GM12864 (cell line): ENCODE data around the gene OPCML.
A peak's percentile ranks its signal among the peaks of the same experiment; 100 is the strongest.

Source experiments
- DNase-seq: peaks from one replicate; pipeline ENCODE4 v3.0.0-alpha.2; 2011; ENCODE audit warnings: low read depth
- H3K4me3 ChIP-seq: 2 replicates; pipeline ENCODE4 v1.5.1; 2011; ENCODE audit warnings: mild to moderate bottlenecking, low read depth, low read length, control low read depth
- CTCF ChIP-seq: IDR thresholded peaks from 2 replicates; pipeline ENCODE4 v1.5.1; 2011; ENCODE audit warnings: low read depth, mild to moderate bottlenecking, moderate library complexity, low read length, control low read depth, inconsistent platforms; ENCODE audit errors: missing control alignments

Gene OPCML

DNA sequence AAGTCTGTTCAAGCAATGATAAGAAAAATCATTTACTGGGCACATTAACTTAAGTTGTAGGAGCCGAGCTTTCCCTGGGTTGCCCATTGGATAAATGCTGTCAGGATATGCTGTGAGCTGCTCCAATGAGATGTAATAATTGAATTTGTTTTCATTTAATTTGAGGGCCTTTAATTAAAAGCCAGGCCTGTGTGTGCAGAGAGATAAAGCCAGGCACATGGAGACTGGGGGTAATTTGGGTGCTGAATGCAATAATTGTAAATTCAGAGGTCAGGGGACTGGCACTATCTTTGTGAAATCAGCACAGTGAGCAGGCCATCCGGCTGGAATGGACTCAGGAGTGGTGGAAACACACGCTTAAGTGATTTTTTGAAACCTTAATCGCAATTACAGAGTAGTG is 125.8 kb downstream of the OPCML start:
- no peak for DNase-seq
- no peak overlapping the region for H3K4me3 ChIP-seq
- TF ChIP-seq CTCF, result no peak

- peak; percentile 56 for TF ChIP-seq CTCF
- no peak for DNase-seq
- H3K4me3 ChIP-seq, result no peak overlapping the region
These were observed 128.4 kb downstream of the OPCML start for GRCh38 chr11:133403900-133404299.

DNA sequence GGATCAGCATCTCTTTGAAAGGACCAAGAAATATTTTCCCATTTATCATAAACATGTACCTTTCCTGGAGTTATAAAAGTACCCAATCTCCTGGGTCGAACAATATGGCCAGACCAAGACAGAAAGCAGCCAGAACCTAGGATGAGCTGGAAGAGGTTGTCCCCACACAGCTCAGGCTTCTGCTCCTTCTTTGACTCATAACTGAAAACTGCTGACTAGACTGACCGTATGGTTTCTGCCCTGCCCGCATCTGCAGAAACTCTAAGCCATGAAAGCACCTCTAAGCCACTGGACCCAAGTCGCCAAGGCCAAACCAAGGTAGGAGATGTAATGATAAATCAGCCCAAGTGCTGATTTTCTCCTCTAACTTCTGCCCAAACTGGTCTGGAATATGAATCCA is 129.8 kb downstream of the OPCML start:
- DNase-seq, result no peak
- TF ChIP-seq CTCF, result no peak
- H3K4me3 ChIP-seq, result no peak overlapping the region

- no peak overlapping the region for H3K4me3 ChIP-seq
- TF ChIP-seq CTCF, result no peak
- no peak for DNase-seq
These were observed 132.3 kb downstream of the OPCML start for GRCh38 chr11:133399855-133400625.

DNA sequence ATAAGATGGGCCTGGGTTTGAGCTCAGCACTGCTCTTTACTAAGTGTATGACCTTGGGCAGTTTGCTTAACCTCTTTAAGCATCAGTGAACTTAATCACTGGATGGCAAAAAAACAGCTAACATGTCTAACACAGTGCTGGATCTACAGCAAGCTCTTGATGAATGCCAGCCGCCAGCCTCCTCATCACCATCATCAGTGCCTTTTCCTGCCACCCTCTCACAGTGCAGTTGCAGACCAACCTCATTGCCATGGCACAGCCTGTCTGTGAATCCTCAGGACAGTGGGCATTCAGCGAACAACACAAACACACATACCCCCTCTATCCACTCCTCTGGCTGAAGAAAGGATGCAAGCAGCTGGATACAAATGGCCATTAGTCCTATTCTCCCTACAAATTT is 133.0 kb downstream of the OPCML start:
- DNase-seq, result no peak
- TF ChIP-seq CTCF, result no peak
- H3K4me3 ChIP-seq, result no peak overlapping the region

DNA sequence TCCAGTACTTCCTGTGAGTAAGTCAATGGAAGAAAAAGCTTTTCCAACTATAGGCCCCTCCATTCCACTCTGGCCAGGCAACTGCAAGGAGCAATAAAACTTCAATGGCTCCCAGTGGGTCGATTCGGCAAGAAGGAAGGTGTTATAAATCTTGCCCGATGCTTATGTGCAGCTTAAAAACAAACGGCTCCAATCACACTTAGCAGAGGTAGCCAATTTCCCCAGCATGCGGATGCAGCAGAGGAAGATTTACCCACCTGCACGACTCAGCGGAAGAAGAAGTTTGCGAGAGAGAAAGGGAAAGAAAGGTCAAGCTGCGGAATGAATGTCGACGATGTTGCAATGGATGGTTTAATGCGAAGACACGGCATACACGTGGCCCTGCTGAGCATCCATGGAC is 141.5 kb downstream of the OPCML start:
- no peak for TF ChIP-seq CTCF
- DNase-seq, result no peak
- no peak overlapping the region for H3K4me3 ChIP-seq

DNA sequence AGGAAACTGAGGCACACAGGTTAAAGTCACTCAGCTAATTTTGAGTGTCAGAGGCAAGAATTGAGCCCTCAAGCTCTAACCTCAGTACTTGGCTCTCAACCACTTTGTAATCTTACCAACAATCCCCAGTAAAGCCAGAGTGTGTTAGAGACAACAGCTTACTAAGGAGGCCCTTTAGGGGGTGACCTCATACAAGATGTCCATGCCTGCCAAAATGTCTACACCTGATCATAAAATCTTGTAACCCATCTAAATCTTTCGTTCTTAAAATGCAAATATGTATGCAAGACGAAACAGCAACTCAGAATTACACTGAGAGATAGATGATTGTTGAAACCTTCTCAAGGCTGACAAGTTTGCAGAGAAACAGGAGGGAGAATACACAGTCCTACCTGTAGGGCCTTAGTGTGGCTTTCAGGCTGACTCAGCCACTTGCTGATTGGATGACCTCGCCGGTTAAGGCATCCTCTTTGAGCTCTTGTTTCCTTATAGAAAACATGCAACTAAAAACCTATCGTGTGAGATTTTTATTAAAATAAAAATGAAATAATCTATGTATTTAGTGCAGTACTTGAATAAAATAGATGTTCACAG is 143.2 kb downstream of the OPCML start:
- peak; percentile 30 for DNase-seq
- TF ChIP-seq CTCF, result no peak
- H3K4me3 ChIP-seq, result no peak overlapping the region
